ENCODE results near the gene SNU13. TPM values are rescaled to one million over a fixed set of nuclear protein-coding genes. Genes with fewer than 3 reads are reported as not detected.

The SNU13 gene
- total RNA-seq, 1 donor from 2014 or later = 115 TPM

DNA sequence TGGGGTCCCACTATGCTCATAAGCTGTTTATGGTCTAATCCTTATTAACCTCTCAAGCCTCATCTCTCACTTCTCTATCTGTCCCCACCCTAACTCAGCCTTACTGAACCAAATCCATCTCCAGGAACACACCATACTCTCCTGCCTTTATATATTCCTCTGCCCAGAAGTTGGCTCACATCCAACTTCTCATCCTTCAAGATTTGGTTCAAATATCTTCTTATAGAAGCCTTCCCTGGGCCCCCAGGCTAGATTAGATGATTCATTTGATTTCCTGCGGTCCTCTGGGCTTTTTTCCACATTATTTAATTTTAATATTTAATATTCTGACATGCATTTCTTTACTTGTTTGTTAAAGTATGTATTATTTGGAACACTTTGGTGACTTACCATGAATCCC lies 33.8 kb upstream of the SNU13 start:
- peaks cover 2% of the 10 kb centered on the region for H3K4me1 Mint-ChIP-seq
- TF ChIP-seq, protein P1, sequence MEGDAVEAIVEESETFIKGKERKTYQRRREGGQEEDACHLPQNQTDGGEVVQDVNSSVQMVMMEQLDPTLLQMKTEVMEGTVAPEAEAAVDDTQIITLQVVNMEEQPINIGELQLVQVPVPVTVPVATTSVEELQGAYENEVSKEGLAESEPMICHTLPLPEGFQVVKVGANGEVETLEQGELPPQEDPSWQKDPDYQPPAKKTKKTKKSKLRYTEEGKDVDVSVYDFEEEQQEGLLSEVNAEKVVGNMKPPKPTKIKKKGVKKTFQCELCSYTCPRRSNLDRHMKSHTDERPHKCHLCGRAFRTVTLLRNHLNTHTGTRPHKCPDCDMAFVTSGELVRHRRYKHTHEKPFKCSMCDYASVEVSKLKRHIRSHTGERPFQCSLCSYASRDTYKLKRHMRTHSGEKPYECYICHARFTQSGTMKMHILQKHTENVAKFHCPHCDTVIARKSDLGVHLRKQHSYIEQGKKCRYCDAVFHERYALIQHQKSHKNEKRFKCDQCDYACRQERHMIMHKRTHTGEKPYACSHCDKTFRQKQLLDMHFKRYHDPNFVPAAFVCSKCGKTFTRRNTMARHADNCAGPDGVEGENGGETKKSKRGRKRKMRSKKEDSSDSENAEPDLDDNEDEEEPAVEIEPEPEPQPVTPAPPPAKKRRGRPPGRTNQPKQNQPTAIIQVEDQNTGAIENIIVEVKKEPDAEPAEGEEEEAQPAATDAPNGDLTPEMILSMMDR (IDR thresholded peaks at IDR 0.05; ENCODE audit: unreplicated experiment) = no peak
- H3K4me3 Mint-ChIP-seq = no peak overlapping the region
- no peak for DNase-seq (ENCODE audit: low spot score in 2 of 2, unreplicated experiment in 2 of 2)
- H3K9me3 Mint-ChIP-seq = no peaks in the 10 kb centered on the region
- no peaks in the 10 kb centered on the region for H3K27me3 Mint-ChIP-seq (ENCODE audit: low read depth)
- no peak overlapping the region for H3K27ac Mint-ChIP-seq
- H3K36me3 Mint-ChIP-seq = no peaks in the 10 kb centered on the region

DNA sequence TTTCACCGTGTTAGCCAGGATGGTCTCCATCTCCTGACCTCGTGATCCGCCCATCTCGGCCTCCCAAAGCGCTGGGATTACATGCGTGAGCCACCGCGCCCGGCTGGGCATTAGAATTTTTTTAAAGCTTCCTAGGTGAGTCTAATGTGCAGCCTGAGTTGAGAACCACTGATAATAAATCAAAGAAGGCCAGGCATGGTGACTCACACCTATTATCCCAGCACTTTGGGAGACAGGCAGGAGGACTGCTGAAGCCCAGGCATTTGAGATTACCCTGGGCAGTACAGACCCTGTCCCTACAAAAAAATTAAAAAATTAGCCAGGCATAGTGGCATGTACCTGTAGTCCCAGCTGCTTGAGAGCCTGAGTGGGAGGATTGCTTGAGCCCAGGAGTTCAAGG lies 24.3 kb upstream of the SNU13 start:
- no peaks in the 10 kb centered on the region for H3K9me3 Mint-ChIP-seq
- no peak overlapping the region for H3K4me3 Mint-ChIP-seq
- TF ChIP-seq, protein P1 (IDR thresholded peaks at IDR 0.05; ENCODE audit: unreplicated experiment) = no peak
- no peaks in the 10 kb centered on the region for H3K4me1 Mint-ChIP-seq
- H3K27me3 Mint-ChIP-seq (ENCODE audit: low read depth) = peaks cover 8% of the 10 kb centered on the region
- no peak for DNase-seq (ENCODE audit: low spot score in 2 of 2, unreplicated experiment in 2 of 2)
- no peak overlapping the region for H3K27ac Mint-ChIP-seq
- H3K36me3 Mint-ChIP-seq = no peaks in the 10 kb centered on the region

DNA sequence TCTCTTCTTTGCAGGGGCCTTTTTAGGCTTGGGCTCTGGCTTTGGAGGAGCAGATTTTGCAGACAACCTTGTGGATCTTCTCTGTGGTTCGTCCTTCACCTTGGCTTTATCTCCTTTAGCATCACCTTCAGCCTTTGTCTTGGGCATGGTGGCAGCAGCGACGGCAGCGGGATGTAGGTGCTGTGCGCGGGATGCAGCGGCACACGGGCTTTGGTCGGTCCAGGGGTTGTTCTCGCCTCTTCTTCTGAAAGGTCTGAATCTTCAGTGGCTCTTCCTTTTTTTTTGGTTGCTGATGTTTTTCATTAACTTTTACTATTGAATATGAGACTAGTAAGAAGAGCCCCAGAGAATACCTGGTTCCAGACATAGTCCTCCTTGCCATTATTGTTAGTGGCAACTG lies 20.7 kb upstream of the SNU13 start:
- DNase-seq (ENCODE audit: low spot score in 2 of 2, unreplicated experiment in 2 of 2) = no peak
- no peaks in the 10 kb centered on the region for H3K4me1 Mint-ChIP-seq
- H3K27ac Mint-ChIP-seq = no peak overlapping the region
- peaks cover 8% of the 10 kb centered on the region for H3K27me3 Mint-ChIP-seq (ENCODE audit: low read depth)
- no peaks in the 10 kb centered on the region for H3K36me3 Mint-ChIP-seq
- TF ChIP-seq, protein P1 (IDR thresholded peaks at IDR 0.05; ENCODE audit: unreplicated experiment) = no peak
- H3K4me3 Mint-ChIP-seq = no peak overlapping the region
- H3K9me3 Mint-ChIP-seq = no peaks in the 10 kb centered on the region

DNA sequence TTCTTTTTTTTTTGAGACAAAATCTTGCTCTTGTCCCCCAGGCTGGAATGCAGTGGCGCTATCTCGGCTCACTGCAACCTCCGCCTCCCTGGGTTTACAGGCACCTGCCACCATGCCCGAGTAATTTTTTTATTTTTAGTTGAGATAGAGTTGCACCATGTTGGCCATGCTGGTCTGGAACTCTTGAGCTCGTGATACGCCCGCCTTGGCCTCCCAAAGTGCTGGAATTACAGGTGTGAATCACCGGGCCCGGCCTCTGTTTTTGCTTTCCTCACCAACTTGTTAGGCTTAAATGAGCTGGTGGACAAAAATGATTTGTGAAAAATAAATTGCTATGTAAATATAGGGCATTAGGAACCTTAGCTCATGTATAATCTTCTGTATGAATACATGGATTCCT lies 14.1 kb upstream of the SNU13 start:
- Mint-ChIP-seq H3K27ac (no peak overlapping the region), H3K27me3 (ENCODE audit: low read depth) (no peaks in the 10 kb centered on the region), H3K4me3 (no peak overlapping the region), H3K36me3 (no peaks in the 10 kb centered on the region), H3K4me1 (peaks cover 3% of the 10 kb centered on the region), H3K9me3 (no peaks in the 10 kb centered on the region)
- no peak for DNase-seq (ENCODE audit: low spot score in 2 of 2, unreplicated experiment in 2 of 2)
- TF ChIP-seq, protein P1 (IDR thresholded peaks at IDR 0.05; ENCODE audit: unreplicated experiment) = no peak

DNA sequence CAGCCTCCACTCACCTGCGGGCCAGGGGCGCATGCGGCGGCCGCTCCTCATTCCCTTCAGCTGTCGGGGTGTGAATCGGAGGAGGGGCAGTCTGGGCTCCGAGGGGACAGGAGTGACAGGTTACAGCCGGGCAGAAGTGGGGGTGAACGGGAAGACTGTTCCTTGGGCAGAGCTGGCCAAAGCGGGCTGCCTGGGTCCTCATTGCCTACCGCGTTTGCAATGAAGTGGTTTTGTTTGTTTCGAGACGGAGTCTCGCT lies 11.4 kb upstream of the SNU13 start:
- Mint-ChIP-seq H3K27me3 (ENCODE audit: low read depth) (no peaks in the 10 kb centered on the region), H3K4me3 (no peak overlapping the region), H3K36me3 (no peaks in the 10 kb centered on the region), H3K27ac (no peak overlapping the region), H3K4me1 (peaks cover 15% of the 10 kb centered on the region), H3K9me3 (no peaks in the 10 kb centered on the region)
- TF ChIP-seq, protein P1 (IDR thresholded peaks at IDR 0.05; ENCODE audit: unreplicated experiment) = no peak
- DNase-seq (ENCODE audit: low spot score in 2 of 2, unreplicated experiment in 2 of 2) = no peak
